ENCODE data around the gene SERINC2. TPM values are rescaled to one million over a fixed set of nuclear protein-coding genes. Genes with fewer than 3 reads are reported as not detected.

Gene SERINC2
- total RNA-seq, 1 experiment from 2014 or later, result 50.1 TPM

- H3K36me3 ChIP-seq (ENCODE audit: control insufficient read depth in 1 of 2, insufficient read depth in 2 of 2, low read length in 2 of 2), result 0 out of 4 replicates have a peak, but pooled peaks cover 0 to 4% of the 10 kb centered on the region in 2 experiments
- H2AFZ ChIP-seq (ENCODE audit: low read depth, low read length, poor library complexity, severe bottlenecking), result no peak overlapping the region
- 0 out of 4 replicates have a peak overlapping the region, but pooled peaks of 1 of the 2 experiments have one; percentile 8 for H3K4me3 ChIP-seq (replicated peaks in 1 of 2; ENCODE audit: low read depth in 1 of 2, low read length in 2 of 2)
- no peaks in the 10 kb centered on the region for H3K27me3 ChIP-seq (ENCODE audit: insufficient read depth, low read length)
- ATAC-seq (no peak), DNase-seq (ENCODE audit: low read depth, low spot score) (no peak)
- intact Hi-C loops (cut with micrococcal nuclease), result no loop called here
- CTCF ChIA-PET, result interaction anchor here (1.0 to 1.1 kb wide), 2 partner anchors 29 to 31 kb away, joined by 3 to 4 read pairs; no protein-coding TSS in a partner anchor
- peak overlapping the region; percentile 23 for H3K9ac ChIP-seq (ENCODE audit: low read length)
- no TSS peak for BruUV-seq (replicated peaks)
- TF ChIP-seq FOSL1 (IDR thresholded peaks at IDR 0.05; ENCODE audit: low read depth) (no peak), CTCF (IDR thresholded peaks at IDR 0.05 in 2 of 3, conservative IDR thresholded peaks at IDR 0.05 in 1 of 3; ENCODE audit: borderline replicate concordance in 1 of 3, insufficient read depth in 1 of 3, low read depth in 2 of 3, low read length in 2 of 3) (no peak), SRF (IDR thresholded peaks at IDR 0.05; ENCODE audit: low read depth) (no peak), ATF3 (IDR thresholded peaks at IDR 0.05) (no peak), ZBTB33 (IDR thresholded peaks at IDR 0.05; ENCODE audit: extremely low read depth, insufficient replicate concordance, low read length) (no peak), EZH2 (IDR thresholded peaks at IDR 0.05) (no peak), ZNF274 (IDR thresholded peaks at IDR 0.05; ENCODE audit: low read depth, low read length) (no peak), RAD21 (IDR thresholded peaks at IDR 0.05; ENCODE audit: low read depth) (no peak), CEBPB (IDR thresholded peaks at IDR 0.05; ENCODE audit: low read depth) (no peak), CBX3 (IDR thresholded peaks at IDR 0.05; ENCODE audit: low read depth) (no peak), SP1 (IDR thresholded peaks at IDR 0.05; ENCODE audit: low read depth) (no peak), REST (IDR thresholded peaks at IDR 0.05; ENCODE audit: low read depth) (no peak)
- H3K27ac ChIP-seq (ENCODE audit: low read depth, low read length), result no peak overlapping the region
- H3K4me2 ChIP-seq (ENCODE audit: low read length), result peak overlapping the region; percentile 68
- H3K4me1 ChIP-seq (ENCODE audit: control insufficient read depth in 1 of 2, insufficient read depth in 2 of 2, low read length in 2 of 2), result peaks cover 13 to 53% of the 10 kb centered on the region in 2 experiments
- H4K20me1 ChIP-seq (ENCODE audit: insufficient read depth), result no peaks in the 10 kb centered on the region
- peaks cover 10% of the 10 kb centered on the region; the same call in 1 of the 2 replicates for H3K79me2 ChIP-seq (ENCODE audit: insufficient read depth, low read length)
- POLR2A ChIA-PET, result no interaction called here
- no peaks in the 10 kb centered on the region for H3K9me2 ChIP-seq (ENCODE audit: insufficient read depth)
- no peaks in the 10 kb centered on the region for H3K9me3 ChIP-seq (ENCODE audit: control insufficient read depth in 1 of 2, insufficient read depth in 1 of 2, low read depth in 1 of 2, low read length in 2 of 2)
- RAD21 ChIA-PET (ENCODE audit: low non-redundant PET in 1 of 2, low total read pairs in 2 of 2, uncharacterized antibody in 2 of 2, unreplicated experiment in 2 of 2), result interaction anchor here (0.9 to 1.4 kb wide), 2 partner anchors 124 kb away, joined by 3 to 4 read pairs; no protein-coding TSS in a partner anchor
Observed at GRCh38 chr1:31425301-31426081, 12.5 kb downstream of the SERINC2 start.

Data from HCT116 (cell line).